ENCODE measurements around the gene CCDC57.

Gene CCDC57

GRCh38 chr17:82186221-82186620, 26.4 kb downstream of the CCDC57 start:
- TF ChIP-seq CTCF (conservative IDR thresholded peaks at IDR 0.05; ENCODE audit: low read depth, low read length): no peak
- no peak overlapping the region for H3K4me3 ChIP-seq (ENCODE audit: low read depth, low read length)
- no peak for DNase-seq (ENCODE audit: low read depth)

GRCh38 chr17:82184761-82185160, 27.9 kb downstream of the CCDC57 start:
- TF ChIP-seq CTCF (conservative IDR thresholded peaks at IDR 0.05; ENCODE audit: low read depth, low read length): no peak
- no peak for DNase-seq (ENCODE audit: low read depth)

DNA sequence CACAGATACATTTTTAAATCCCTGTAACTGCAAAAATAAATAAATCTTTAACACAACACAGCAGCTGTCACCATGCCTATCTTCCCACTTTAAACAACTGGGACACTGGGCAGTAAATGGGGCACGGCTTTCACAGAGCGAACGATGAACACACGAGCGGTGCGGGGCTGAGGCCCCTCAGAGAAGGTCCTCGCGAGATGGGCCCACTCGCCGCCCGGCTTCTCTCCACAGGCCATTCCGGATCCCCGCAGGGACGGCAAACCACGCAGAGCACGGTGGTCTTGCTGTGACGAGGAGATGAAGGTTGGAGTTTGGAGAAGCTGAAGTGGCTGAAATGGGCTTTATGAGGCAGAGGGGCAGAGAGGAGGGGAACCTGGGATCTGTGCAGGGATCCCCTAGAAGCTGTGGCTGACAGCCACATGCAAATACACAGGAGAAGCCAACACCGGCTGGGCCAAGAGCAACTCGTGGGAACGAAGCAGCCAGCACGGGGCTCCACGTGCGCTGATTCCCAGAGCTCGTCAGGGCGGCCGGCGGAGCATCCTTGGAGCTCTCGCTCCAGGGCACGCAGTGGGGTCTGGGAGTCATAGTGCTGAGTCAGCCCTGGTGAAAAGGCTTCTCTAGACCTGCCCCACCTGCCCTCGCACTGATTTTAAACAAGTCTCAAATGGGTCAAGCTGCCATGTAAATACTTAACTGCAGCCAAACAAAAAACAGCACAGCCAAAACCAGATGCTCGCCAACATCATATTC, 31.7 kb downstream of the CCDC57 start:
- no peak overlapping the region for H3K4me3 ChIP-seq (ENCODE audit: low read depth, low read length)
- no peak for DNase-seq (ENCODE audit: low read depth)
- no peak for TF ChIP-seq CTCF (conservative IDR thresholded peaks at IDR 0.05; ENCODE audit: low read depth, low read length)

More at GRCh38 chr17:82184761-82185160, 27.9 kb downstream of the CCDC57 start:
- no peak overlapping the region for H3K4me3 ChIP-seq (ENCODE audit: low read depth, low read length)

GRCh38 chr17:82179946-82180475, 32.6 kb downstream of the CCDC57 start:
- TF ChIP-seq CTCF (conservative IDR thresholded peaks at IDR 0.05; ENCODE audit: low read depth, low read length): no peak
- no peak overlapping the region for H3K4me3 ChIP-seq (ENCODE audit: low read depth, low read length)
- DNase-seq (ENCODE audit: low read depth): no peak

DNA sequence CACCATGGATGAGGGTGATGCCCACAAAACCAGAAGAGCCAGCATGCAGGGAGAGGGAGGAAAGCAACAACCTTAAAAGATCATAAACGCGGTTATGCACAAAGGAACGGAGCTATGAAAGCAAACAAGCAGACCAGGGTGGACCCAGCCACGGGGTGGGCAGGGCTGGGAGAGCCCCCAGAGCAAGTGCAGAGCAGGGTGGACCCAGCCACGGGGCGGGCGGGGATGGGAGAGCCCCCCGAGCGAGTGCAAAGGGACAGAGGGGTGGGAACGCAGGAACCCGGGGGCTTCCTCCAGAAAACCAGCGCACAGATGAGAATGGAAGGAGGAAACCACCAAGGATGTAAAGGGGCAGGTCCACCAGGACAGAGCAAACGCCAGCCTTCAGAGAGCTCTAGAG, 33.2 kb downstream of the CCDC57 start:
- DNase-seq (ENCODE audit: low read depth): no peak
- H3K4me3 ChIP-seq (ENCODE audit: low read depth, low read length): no peak overlapping the region
- no peak for TF ChIP-seq CTCF (conservative IDR thresholded peaks at IDR 0.05; ENCODE audit: low read depth, low read length)

DNA sequence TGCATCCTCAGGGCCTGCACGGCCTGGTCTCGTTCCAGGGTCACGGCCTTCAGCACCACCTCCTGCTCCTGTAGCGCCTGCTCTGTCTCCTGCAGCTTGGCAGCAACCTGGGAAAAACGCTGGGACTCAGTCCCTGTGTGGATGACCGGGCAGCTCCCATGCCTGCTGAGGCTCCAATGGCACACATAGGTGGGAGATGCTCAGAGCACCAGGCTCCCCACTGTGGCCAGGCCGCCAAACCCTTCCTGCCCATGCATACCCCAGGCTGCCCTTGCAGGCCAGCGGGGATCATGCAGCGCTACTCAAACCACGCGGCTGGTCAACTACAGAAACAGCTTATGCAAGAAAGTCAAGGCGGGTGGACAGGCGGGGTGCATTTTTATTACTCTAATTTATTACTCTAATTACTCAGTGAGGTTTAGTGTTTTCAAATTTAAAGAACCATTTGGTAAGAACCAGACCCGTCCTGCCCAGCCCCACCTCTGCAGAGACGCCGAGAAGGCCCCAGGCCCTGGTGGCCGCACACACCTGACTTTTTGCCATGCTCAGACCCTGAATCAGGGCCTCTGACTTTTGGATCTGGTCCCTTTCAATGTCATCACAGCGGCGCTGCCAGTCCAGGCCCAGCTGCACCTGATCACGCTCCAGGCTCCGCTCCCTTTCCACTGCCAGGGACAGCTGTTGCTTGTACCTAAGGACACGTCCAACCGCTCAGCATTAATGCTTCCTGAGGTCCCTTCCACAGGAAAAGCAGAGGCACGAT, 34.0 kb downstream of the CCDC57 start:
- DNase-seq (ENCODE audit: low read depth): no peak
- TF ChIP-seq CTCF (conservative IDR thresholded peaks at IDR 0.05; ENCODE audit: low read depth, low read length): no peak
- H3K4me3 ChIP-seq (ENCODE audit: low read depth, low read length): no peak overlapping the region

All from choroid plexus epithelial cell (primary cell).